ENCODE measurements around the gene PPP2R1A. TPM values are rescaled to one million over a fixed set of nuclear protein-coding genes. Genes with fewer than 3 reads are reported as not detected.
"Not testable (repeated sequence)": the region's sequence is repeated elsewhere in the genome, so short reads cannot be mapped to it uniquely, and the experiment has no call there.

The PPP2R1A gene
- total RNA-seq, 1 donor from 2014 or later = 367 TPM

DNA sequence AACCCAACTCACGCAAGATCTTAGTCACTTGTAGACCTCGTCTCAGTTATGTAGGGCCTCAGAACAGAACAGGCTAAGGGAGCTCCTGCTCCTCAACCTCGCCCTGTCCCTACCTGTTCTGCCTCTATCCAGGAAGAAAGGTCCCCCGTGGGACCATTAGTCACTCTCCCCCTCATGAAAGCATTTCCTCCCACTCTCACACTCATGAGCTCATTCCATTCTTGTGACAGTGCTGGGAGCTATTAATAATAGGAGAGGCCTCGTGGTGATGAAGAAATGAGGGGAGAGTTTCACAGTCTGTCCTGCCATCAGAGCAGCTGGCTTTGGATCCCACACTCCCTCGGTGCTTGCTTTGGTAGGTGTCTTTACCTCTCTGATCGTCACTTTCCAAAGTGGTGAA, 10.2 kb downstream of the PPP2R1A start:
- no peak for DNase-seq (ENCODE audit: low read depth)
- H3K4me3 ChIP-seq (ENCODE audit: low read depth, low read length) = no peak overlapping the region
- no peak for TF ChIP-seq CTCF (conservative IDR thresholded peaks at IDR 0.05; ENCODE audit: low read depth, low read length)

GRCh38 chr19:52200755-52201391, 11.0 kb downstream of the PPP2R1A start:
- DNase-seq (ENCODE audit: low read depth); H3K4me3 ChIP-seq (ENCODE audit: low read depth, low read length): not testable (repeated sequence)

GRCh38 chr19:52206481-52206880, 16.6 kb downstream of the PPP2R1A start:
- no peak for TF ChIP-seq CTCF (conservative IDR thresholded peaks at IDR 0.05; ENCODE audit: low read depth, low read length)
- no peak overlapping the region for H3K4me3 ChIP-seq (ENCODE audit: low read depth, low read length)
- no peak for DNase-seq (ENCODE audit: low read depth)

DNA sequence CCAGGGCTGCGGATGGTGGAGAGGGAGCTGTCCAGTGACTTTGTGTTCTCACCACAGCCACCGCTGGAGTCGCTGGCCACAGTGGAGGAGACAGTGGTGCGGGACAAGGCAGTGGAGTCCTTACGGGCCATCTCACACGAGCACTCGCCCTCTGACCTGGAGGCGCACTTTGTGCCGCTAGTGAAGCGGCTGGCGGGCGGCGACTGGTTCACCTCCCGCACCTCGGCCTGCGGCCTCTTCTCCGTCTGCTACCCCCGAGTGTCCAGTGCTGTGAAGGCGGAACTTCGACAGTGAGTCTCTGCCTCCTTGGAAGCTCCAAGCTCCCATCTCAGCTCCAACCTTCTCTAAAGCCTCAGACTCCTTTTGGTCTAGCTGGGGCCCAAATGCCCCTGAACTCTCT, 21.4 kb downstream of the PPP2R1A start:
- no peak for DNase-seq (ENCODE audit: low read depth)
- TF ChIP-seq CTCF (conservative IDR thresholded peaks at IDR 0.05; ENCODE audit: low read depth, low read length) = no peak
- H3K4me3 ChIP-seq (ENCODE audit: low read depth, low read length) = no peak overlapping the region

- no peak for TF ChIP-seq CTCF (conservative IDR thresholded peaks at IDR 0.05; ENCODE audit: low read depth, low read length)
- no peak for DNase-seq (ENCODE audit: low read depth)
- H3K4me3 ChIP-seq (ENCODE audit: low read depth, low read length) = no peak overlapping the region
Measured at GRCh38 chr19:52211926-52212571, 22.2 kb downstream of the PPP2R1A start.

- no peak for TF ChIP-seq CTCF (conservative IDR thresholded peaks at IDR 0.05; ENCODE audit: low read depth, low read length)
- H3K4me3 ChIP-seq (ENCODE audit: low read depth, low read length) = no peak overlapping the region
- DNase-seq (ENCODE audit: low read depth) = no peak
Measured at GRCh38 chr19:52212572-52213255, 22.9 kb downstream of the PPP2R1A start.

DNA sequence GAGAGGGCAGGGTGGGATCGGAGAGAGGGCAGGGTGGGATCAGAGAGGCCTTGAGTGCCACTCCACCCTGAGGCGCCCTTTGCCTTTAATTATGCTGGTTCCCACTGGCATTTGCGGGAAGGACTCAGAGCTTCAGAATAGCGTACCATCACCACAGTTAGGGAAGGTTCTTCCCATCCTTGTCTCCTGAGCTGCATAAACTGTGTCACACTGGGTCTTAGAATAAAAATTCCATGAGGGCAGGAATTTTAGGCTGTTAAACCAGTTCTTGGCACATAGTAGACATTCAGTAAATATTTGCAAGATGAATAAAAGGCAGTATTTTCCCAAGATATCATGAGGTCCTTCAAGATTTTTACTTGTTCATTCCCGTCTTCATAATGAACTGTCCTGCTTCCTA, 24.4 kb downstream of the PPP2R1A start:
- TF ChIP-seq CTCF (conservative IDR thresholded peaks at IDR 0.05; ENCODE audit: low read depth, low read length) = no peak
- H3K4me3 ChIP-seq (ENCODE audit: low read depth, low read length) = no peak overlapping the region
- no peak for DNase-seq (ENCODE audit: low read depth)
